ACHN (cell line): ENCODE results near the gene PRR15L.

Source experiments
- DNase-seq: peaks from one replicate; pipeline ENCODE4 v3.0.0-alpha.2; 2015
- in situ Hi-C: cut with HindIII; loops from 2 replicates; pipeline ENCODE4 v1.10.0; 2017; ENCODE audit warnings: low sequenced_read_pairs, low pct_ligation_motif_present, low pct_unique_long_range_greater_than_20kb

Gene PRR15L

GRCh38 chr17:47968836-47969235 lies 11.2 kb upstream of the PRR15L start:
- DNase-seq: no peak
- in situ Hi-C loops: no loop called here

DNA sequence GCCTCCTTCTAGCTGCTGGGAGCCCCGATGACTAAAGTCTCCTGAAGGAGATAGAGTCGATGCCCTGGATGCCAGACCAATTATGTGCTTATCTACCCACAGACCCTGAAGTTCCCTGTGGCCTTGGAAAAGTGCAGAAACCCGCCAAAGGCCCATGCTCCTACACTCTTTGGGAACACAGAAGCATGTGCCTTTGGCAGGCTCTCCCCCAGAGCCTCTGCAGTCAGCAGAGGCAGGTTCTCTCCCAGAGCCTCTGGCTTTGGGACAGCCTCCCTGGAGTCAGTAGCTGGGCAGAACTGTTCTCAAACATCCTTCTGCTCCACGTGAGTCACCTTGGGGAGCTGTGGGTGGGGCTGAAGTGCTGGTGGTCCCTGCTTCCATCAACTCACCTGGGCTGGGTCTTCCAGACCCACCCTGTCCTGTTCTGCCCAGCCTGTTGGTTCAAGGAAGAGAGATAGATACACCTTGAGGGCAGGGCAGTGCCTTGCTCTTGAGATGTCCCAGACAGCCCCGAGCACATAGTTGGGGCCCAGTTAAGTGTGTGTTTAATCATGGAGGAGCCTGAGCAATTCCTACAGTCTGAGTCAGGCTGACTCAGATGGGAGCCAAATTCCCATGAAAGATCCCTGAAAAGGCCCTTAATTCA lies 10.0 kb upstream of the PRR15L start:
- in situ Hi-C loops: no loop called here
- peak; percentile 62 for DNase-seq

- DNase-seq: no peak
- in situ Hi-C loops: no loop called here
Observed at GRCh38 chr17:47966079-47966519, 8.4 kb upstream of the PRR15L start.

GRCh38 chr17:47964856-47965255 lies 7.2 kb upstream of the PRR15L start:
- no peak for DNase-seq
- in situ Hi-C loops: no loop called here

DNA sequence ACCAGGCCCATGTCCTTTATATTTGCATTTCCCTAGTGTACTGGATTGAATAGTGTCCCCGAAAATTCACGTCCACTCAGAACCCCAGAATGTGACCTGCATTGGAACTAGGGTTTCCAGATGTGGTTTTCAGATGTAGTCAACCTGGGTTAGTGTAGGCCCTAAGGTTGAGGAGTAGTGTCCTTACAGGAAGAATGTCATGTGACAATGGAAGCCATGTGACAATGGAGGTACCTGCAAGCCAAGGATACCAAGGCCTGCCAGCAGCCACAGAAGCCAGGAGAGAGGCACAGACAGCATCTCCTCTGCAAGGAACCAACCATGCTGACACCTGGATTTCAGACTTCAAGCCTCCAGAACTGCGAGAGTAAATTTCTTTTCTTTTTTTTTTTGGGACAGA lies 5.2 kb upstream of the PRR15L start:
- in situ Hi-C loops: no loop called here
- no peak for DNase-seq

DNA sequence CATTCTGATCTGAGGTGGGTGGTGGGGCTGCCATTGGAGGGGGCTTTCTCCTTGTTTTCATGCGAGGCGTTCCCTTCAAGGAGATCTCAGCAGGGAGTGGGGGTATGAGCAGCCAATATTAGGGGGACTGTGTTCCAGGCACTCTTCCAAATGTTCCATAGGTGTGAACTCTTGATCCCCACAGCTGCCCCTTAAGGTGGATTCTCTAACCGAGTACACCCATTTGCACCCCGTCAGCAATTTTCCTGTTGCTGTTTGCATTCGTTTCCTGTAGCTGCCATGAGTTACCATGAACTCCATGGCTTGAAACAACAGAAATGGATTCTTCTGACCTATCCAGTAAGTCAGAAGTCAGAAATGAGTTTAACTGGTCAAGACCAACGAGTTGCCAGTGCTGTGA lies 3.7 kb upstream of the PRR15L start:
- no peak for DNase-seq
- in situ Hi-C loops: no loop called here

DNA sequence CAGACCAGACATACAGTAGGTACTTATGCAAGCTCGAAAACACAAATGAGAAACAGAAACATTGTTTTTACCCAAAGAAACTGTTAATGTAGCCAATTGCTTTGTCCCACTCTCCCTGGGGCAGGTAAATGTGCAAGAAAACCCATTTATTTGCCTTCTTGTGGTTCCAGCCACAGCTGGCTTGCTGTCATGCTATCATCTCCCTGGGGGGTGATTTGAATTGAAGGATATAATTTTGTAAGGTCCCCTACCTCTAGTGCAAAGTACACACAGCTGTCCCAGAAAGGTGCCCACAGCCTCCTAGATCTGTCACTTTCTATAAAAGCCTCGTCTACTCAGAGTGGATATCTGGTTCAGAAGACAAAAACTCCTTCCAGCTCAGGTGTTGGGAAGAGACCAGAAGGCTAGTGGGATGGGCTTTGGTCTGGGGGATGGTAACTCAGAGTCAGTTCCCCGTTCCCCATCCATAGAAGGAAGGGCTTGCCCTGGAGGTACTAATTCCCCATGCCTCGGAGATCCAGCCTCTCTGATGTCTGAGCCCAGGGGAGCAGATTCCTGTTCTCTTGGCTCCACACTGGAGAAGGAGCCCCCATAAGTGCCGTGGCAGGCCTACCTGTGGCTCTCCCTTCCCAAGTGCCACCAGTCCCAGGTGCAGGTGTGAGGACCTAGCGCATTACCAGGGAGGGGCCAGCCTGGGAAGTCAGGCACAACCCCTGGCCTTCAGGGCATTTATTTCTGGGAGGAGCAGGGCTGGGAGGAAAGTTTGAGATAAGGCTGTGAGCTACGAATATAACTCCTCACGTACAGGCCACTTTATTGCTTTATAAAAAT lies 2.4 kb upstream of the PRR15L start:
- in situ Hi-C loops: no loop called here
- DNase-seq: no peak

- peak; percentile 31 for DNase-seq
- in situ Hi-C loops: no loop called here
Observed at GRCh38 chr17:47956791-47957590, 692 bp downstream of the PRR15L start.

DNA sequence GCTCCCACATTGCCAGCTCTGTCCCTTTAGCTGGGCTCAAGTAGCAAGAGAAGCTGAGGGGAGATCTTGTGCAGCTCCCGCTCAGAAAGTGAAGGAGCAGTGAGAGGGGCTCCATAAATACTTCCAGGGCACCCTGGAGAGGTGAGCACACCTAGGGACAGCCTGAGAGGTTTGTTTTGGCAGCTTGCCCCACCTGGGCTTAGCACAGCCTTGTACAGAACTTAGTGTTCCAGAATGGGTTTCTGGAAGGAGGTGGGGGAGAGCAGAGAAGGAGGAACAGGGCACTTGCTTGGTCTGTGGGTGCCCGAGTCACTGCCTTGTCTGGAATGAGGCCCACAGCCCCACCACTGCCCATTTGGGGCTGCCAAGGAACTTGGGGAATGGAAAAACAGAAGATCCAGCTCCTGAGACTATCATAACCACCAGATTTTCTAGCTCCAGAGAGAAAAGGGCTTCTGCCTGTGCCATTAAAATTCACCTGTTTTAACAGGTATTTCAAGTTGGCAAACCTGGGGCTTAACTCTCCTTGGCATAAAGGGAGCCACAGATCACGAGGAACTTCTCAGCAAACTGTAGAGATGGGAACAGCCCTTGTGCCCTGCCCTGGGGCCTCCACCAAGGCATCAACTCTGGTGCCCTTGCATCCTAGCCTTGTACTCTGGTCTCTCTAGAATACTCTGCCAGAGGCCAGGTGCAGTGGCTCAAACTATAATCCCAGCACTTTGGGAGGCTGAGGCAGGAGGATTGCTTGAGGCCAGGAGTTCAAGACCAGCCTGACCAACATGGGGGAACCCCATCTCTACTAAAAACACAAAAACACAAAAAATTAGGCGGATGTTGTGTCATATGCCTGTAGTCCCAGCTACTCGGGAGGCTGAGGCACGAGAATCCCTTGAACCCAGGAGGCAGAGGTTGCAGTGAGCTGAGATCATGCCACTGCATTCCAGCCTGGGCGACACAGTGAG lies 1.9 kb downstream of the PRR15L start:
- in situ Hi-C loops: no loop called here
- no peak for DNase-seq

DNA sequence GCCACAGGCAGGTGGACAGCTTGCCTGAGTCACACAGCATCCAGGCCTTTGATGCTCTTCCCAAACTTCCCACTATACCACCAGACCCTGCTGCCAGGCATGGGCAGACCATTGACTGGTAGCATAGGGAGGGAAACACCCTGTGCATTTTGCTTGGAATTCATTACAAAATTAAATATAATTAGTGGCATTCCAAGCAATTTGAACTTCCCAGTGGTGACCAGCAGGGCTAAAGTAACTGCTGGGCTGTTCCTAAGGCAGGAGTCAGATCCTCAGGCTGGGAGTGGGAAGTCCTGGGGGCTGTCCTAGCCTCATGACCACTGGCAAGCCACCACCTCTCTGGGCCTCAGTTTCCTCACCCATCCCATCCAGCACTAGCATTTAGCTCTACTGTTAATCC lies 3.8 kb downstream of the PRR15L start:
- in situ Hi-C loops: no loop called here
- DNase-seq: no peak

DNA sequence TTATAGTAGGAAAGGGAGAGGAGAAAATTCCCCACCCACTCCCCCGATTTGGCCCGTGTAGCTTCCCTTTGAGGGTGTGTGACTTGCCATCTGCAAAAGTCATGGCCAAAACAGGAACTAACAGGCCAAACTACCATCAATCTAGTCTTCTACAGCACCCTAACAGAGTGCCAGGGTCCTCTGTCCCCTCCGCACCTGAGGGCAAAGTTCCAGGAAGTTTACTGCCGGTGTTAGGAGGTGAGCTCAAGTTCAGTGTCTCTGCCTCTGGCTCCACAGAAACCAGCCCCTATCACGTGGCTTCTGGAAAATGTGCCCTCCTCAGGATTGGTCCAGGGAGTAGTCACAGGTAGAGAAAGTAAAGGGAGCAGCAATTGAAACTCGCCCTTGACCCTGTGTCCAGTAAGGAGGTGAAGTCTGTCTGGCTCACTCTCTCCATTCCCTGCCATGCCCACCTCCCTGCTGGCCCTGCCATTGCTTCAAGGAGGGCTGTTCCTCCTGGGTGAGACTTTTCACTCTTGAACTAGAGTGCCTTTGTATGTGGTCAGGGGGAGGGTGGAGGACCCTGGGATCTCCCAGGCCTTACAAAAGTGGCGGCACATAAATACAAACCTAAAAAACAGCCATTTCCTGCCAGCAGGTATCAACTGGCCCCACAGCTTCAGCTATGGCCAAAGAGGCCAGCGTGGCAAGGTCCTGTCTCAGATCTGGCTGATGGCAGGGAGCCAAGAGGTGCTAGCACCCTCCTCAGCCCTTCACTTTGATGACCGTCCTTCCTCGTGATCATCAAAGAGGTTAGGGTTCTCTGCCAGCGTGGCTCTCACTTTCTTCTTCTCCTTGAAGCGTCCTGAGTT lies 5.3 kb downstream of the PRR15L start:
- in situ Hi-C loops: no loop called here
- DNase-seq: no peak

DNA sequence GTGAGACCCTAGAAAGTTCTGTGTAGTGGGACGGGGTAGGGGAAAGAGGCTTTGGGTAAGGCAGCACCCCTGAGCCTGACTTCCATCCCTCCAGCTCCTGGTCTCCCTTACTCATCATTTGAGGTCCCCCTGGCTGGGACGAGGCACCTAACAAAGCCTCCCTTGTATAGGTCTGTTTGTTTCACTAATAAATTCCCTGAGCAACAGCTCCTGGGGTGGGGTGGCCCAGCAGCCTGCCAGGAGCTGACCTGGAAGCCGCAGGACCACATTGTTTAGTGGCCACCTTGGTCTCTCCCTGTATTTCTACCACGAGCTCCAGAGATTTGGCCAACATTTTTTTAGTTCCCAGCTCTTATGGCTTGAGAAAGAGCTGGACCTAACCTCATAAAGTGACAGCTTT lies 7.2 kb downstream of the PRR15L start:
- in situ Hi-C loops: no loop called here
- DNase-seq: no peak

- DNase-seq: no peak
- in situ Hi-C loops: no loop called here
Observed at GRCh38 chr17:47949946-47950345, 7.7 kb downstream of the PRR15L start.

DNA sequence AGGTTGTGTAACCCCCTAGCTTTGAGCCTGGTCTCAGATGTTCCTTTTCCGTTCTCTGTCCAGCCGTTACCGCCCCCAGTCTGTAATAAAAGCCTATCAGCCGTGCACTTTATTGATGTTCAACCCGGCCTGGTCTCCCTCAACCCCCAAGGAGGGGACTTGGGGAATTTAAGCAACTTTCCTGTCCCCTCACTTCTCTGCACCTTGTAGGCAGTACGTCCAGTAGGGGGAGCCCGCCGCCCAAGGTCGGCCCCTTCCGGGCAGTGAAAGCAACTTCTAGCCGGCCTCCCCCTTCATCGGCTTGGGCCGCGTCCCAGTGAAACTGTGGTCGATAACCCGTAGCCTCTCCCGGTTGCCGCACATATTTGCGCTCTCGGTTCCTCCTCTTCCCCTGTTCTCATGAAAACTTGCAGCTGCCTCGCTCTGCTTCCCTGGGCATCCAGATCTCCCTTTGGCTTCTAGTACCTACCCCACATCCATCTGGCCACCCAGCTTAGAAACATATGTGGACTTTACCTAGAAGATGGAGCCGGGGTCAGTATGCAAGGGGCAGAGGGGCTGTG lies 8.4 kb downstream of the PRR15L start:
- in situ Hi-C loops: no loop called here
- DNase-seq: peak; percentile 85

DNA sequence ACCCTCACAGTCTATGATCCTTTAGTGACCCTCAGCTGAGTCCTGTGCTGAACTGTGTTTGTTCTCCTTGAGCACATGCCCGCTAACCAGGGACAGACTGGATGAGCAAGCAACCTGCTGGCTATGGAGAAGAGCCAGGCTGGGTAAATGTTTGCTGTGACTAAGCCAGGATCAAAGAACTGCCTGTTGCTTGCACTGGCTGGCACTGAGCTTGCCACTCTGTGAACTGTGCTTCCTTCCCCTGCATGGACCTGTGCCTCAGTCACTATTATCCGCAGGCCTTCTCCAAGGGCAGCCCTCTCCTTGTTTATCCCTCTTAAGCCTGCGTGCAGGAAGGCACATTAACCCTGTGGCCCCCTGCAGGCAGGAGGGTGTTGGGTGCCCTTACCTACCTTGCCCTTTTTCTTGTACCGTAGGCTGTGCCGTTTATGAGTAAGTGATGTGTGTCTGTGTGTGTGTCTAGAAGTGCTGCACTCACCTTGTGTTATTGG lies 8.9 kb downstream of the PRR15L start:
- in situ Hi-C loops: no loop called here
- DNase-seq: peak; percentile 54

GRCh38 chr17:47946929-47947397 lies 10.7 kb downstream of the PRR15L start:
- peak; percentile 86 for DNase-seq
- in situ Hi-C loops: no loop called here

DNA sequence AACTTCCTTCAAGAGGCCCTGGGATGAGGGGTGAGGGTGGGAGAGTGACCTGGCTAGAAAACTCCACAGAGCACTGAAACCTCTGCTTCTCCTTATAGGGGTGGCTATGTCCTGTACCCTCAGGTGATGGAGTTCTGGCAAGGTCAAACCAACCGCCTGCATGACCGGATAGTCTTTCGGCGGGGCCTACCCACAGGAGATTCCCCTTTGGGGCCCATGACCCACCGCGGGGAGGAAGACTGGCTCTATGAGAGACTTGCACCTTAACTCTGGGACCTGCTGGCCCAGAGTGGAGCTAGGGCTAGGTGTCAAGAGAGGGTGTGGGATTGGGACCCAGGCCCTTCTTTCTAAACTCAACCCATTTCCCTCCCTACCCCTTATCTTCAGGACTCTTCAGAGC lies 11.2 kb downstream of the PRR15L start:
- in situ Hi-C loops: no loop called here
- no peak for DNase-seq
